ENCODE data around the gene VPS13C. TPM values are rescaled to one million over a fixed set of nuclear protein-coding genes. Genes with fewer than 3 reads are reported as not detected.

The VPS13C gene
- total RNA-seq, 2 donors from 2014 or later = 28.7 to 47.2 TPM

- DNase-seq = no peak
- 100% methylated on average over 1 to 2 of the region's 5 CpGs for WGBS, 2 experiments (ENCODE audit: insufficient coverage in 1 of 2, insufficient read length in 1 of 2)
- H3K4me1 Mint-ChIP-seq = peaks cover 8% of the 10 kb centered on the region
- Histone ChIP-seq H3K9me3 (ENCODE audit: control insufficient read depth, low read length) (no peaks in the 10 kb centered on the region), H3K36me3 (ENCODE audit: control insufficient read depth, insufficient read depth, low read length) (no peaks in the 10 kb centered on the region), H3K27me3 (ENCODE audit: control insufficient read depth, insufficient read depth, low read length, poor library complexity, severe bottlenecking) (peaks cover 9% of the 10 kb centered on the region), H3K4me1 (ENCODE audit: control insufficient read depth, insufficient read depth, low read length) (no peaks in the 10 kb centered on the region), H3K9ac (ENCODE audit: extremely low read depth, low read length, poor library complexity, severe bottlenecking) (no peak overlapping the region), H3K4me3 (ENCODE audit: low read length) (no peak overlapping the region), H3K27ac (ENCODE audit: low read depth, low read length) (no peak overlapping the region)
- peaks cover 2% of the 10 kb centered on the region for H3K27me3 Mint-ChIP-seq (ENCODE audit: insufficient read depth)
- H3K36me3 Mint-ChIP-seq (ENCODE audit: low read depth) = peaks cover 2% of the 10 kb centered on the region
- no peak for TF ChIP-seq CTCF (conservative IDR thresholded peaks at IDR 0.05)
- H3K27ac Mint-ChIP-seq = no peak overlapping the region
- H3K4me3 Mint-ChIP-seq = no peak overlapping the region
- H3K9me3 Mint-ChIP-seq = peaks cover 3% of the 10 kb centered on the region
These were observed 14.0 kb downstream of the VPS13C start for GRCh38 chr15:62046078-62046743.

GRCh38 chr15:62035256-62035924 is 24.9 kb downstream of the VPS13C start:
- Mint-ChIP-seq H3K27ac (no peak overlapping the region), H3K36me3 (ENCODE audit: low read depth) (peaks cover 16% of the 10 kb centered on the region), H3K9me3 (peaks cover 6% of the 10 kb centered on the region), H3K4me3 (no peak overlapping the region), H3K27me3 (ENCODE audit: insufficient read depth) (no peaks in the 10 kb centered on the region), H3K4me1 (no peaks in the 10 kb centered on the region)
- 95% methylated on average over 2 of the region's 2 CpGs; no CpG with 5 or more reads in 1 of the 2 experiments for WGBS, 2 experiments (ENCODE audit: insufficient coverage in 1 of 2, insufficient read length in 1 of 2)
- Histone ChIP-seq H3K27ac (ENCODE audit: low read depth, low read length) (no peak overlapping the region), H3K9me3 (ENCODE audit: control insufficient read depth, low read length) (no peaks in the 10 kb centered on the region), H3K27me3 (ENCODE audit: control insufficient read depth, insufficient read depth, low read length, poor library complexity, severe bottlenecking) (no peaks in the 10 kb centered on the region), H3K36me3 (ENCODE audit: control insufficient read depth, insufficient read depth, low read length) (no peaks in the 10 kb centered on the region), H3K4me3 (ENCODE audit: low read length) (no peak overlapping the region), H3K9ac (ENCODE audit: extremely low read depth, low read length, poor library complexity, severe bottlenecking) (no peak overlapping the region), H3K4me1 (ENCODE audit: control insufficient read depth, insufficient read depth, low read length) (no peaks in the 10 kb centered on the region)
- DNase-seq = no peak
- TF ChIP-seq CTCF (conservative IDR thresholded peaks at IDR 0.05) = no peak

GRCh38 chr15:62027916-62028315 is 32.3 kb downstream of the VPS13C start:
- TF ChIP-seq CTCF (conservative IDR thresholded peaks at IDR 0.05) = no peak

More at GRCh38 chr15:62027916-62028315, 32.3 kb downstream of the VPS13C start:
- DNase-seq = no peak
- H3K27me3 Mint-ChIP-seq (ENCODE audit: insufficient read depth) = no peaks in the 10 kb centered on the region
- Histone ChIP-seq H3K36me3 (ENCODE audit: control insufficient read depth, insufficient read depth, low read length) (no peaks in the 10 kb centered on the region), H3K4me1 (ENCODE audit: control insufficient read depth, insufficient read depth, low read length) (no peaks in the 10 kb centered on the region), H3K27ac (ENCODE audit: low read depth, low read length) (no peak overlapping the region), H3K9me3 (ENCODE audit: control insufficient read depth, low read length) (no peaks in the 10 kb centered on the region), H3K9ac (ENCODE audit: extremely low read depth, low read length, poor library complexity, severe bottlenecking) (no peak overlapping the region), H3K4me3 (ENCODE audit: low read length) (no peak overlapping the region), H3K27me3 (ENCODE audit: control insufficient read depth, insufficient read depth, low read length, poor library complexity, severe bottlenecking) (no peaks in the 10 kb centered on the region)
- 94 to 100% methylated on average over 3 to 5 of the region's 5 CpGs for WGBS, 2 experiments (ENCODE audit: insufficient coverage in 1 of 2, insufficient read length in 1 of 2)
- H3K9me3 Mint-ChIP-seq = no peaks in the 10 kb centered on the region
- H3K4me3 Mint-ChIP-seq = no peak overlapping the region
- no peak overlapping the region for H3K27ac Mint-ChIP-seq
- H3K36me3 Mint-ChIP-seq (ENCODE audit: low read depth) = peaks cover 4% of the 10 kb centered on the region
- H3K4me1 Mint-ChIP-seq = no peaks in the 10 kb centered on the region
